ENCODE data around the gene C1orf74. TPM values are rescaled to one million over a fixed set of nuclear protein-coding genes. Genes with fewer than 3 reads are reported as not detected.

C1orf74 gene
- polyA plus RNA-seq, 1 experiment: 1.3 TPM

- no peak for TF ChIP-seq CTCF (IDR thresholded peaks at IDR 0.05; ENCODE audit: insufficient read depth, low read depth, low read length)
- POLR2A ChIA-PET: no interaction called here
- H3K4me3 ChIP-seq (ENCODE audit: low read depth, low read length): no peak overlapping the region
- CTCF ChIA-PET: interaction anchor here (1.0 to 1.3 kb wide), 3 partner anchors 14 to 165 kb away, joined by 3 to 4 read pairs (median 3); no protein-coding TSS in a partner anchor
- no peak for DNase-seq (ENCODE audit: low read depth)
- no peaks in the 10 kb centered on the region for H3K27me3 ChIP-seq (ENCODE audit: control insufficient read depth, insufficient read depth, low read length)
- no peaks in the 10 kb centered on the region for H3K36me3 ChIP-seq (ENCODE audit: control insufficient read depth, insufficient read depth, low read length)
Observed at GRCh38 chr1:209733409-209734192, 50.8 kb downstream of the C1orf74 start.

DNA sequence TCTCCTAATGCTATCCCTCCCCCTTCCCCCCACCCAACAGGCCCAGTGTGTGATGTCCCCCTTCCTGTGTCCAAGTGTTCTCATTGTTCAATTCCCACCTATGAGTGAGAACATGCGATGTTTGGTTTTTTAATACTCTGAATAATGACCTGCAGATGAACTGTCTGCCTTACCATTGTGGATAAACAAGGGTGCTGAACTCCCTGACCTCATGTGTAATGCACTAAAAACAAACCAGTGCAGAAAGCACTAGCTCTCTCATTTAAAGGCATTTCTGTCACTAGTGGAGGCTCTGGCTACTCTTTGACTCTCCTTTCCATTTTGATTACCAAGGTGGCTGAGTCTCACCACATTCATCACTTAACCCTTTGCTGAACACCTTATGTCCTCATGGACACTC, 51.6 kb downstream of the C1orf74 start:
- H3K4me3 ChIP-seq (ENCODE audit: low read depth, low read length): no peak overlapping the region
- no peak for TF ChIP-seq CTCF (IDR thresholded peaks at IDR 0.05; ENCODE audit: insufficient read depth, low read depth, low read length)
- ChIA-PET POLR2A (no interaction called here), CTCF (no interaction called here)
- no peaks in the 10 kb centered on the region for H3K27me3 ChIP-seq (ENCODE audit: control insufficient read depth, insufficient read depth, low read length)
- H3K36me3 ChIP-seq (ENCODE audit: control insufficient read depth, insufficient read depth, low read length): no peaks in the 10 kb centered on the region
- no peak for DNase-seq (ENCODE audit: low read depth)

GRCh38 chr1:209729436-209729835, 54.9 kb downstream of the C1orf74 start:
- H3K36me3 ChIP-seq (ENCODE audit: control insufficient read depth, insufficient read depth, low read length): no peaks in the 10 kb centered on the region
- H3K4me3 ChIP-seq (ENCODE audit: low read depth, low read length): no peak overlapping the region
- POLR2A ChIA-PET: no interaction called here
- H3K27me3 ChIP-seq (ENCODE audit: control insufficient read depth, insufficient read depth, low read length): no peaks in the 10 kb centered on the region
- no peak for DNase-seq (ENCODE audit: low read depth)
- CTCF ChIA-PET: interaction anchor here (1.3 to 2.2 kb wide), 2 partner anchors 13 to 19 kb away, joined by 3 to 7 read pairs; no protein-coding TSS in a partner anchor
- TF ChIP-seq CTCF (IDR thresholded peaks at IDR 0.05; ENCODE audit: insufficient read depth, low read depth, low read length): no peak

Other genes with a start within 250 kb of the C1orf74 start
- 0.81 and 1.5 TPM in 2 replicates for gene CAMK1G, start 200.8 kb downstream of the C1orf74 start, polyA plus RNA-seq (2011; rRNA removed)
- 2.4 and 4.4 TPM in 2 replicates for gene LAMB3, start 132.1 kb downstream of the C1orf74 start, polyA plus RNA-seq (2011; rRNA removed)
- gene G0S2, start 109.1 kb downstream of the C1orf74 start, polyA plus RNA-seq (2011; rRNA removed): 0.43 and 0.61 TPM in 2 replicates
- gene HSD11B1, start 79.7 kb downstream of the C1orf74 start, polyA plus RNA-seq (2011; rRNA removed): 0.15 and 0.16 TPM in 2 replicates
- not detected in 2 replicates for gene TRAF3IP3, start 28.5 kb downstream of the C1orf74 start, polyA plus RNA-seq (2011; rRNA removed)
- 0.94 and 1.7 TPM in 2 replicates for gene IRF6, start 21.6 kb upstream of the C1orf74 start, polyA plus RNA-seq (2011; rRNA removed)
- gene UTP25, start 43.4 kb upstream of the C1orf74 start, polyA plus RNA-seq (2011; rRNA removed): 6.8 and 9.8 TPM in 2 replicates
- 1.5 and 3.1 TPM in 2 replicates for gene SYT14, start 153.7 kb upstream of the C1orf74 start, polyA plus RNA-seq (2011; rRNA removed)